ENCODE data around the gene TBX4. TPM values are rescaled to one million over a fixed set of nuclear protein-coding genes. Genes with fewer than 3 reads are reported as not detected.

Gene TBX4
- total and polyA plus RNA-seq, 2 of the 13 experiments (the other 11 are each of a cell fraction or from before 2014, with no cell fraction given), result 0.11 to 1.1 TPM

DNA sequence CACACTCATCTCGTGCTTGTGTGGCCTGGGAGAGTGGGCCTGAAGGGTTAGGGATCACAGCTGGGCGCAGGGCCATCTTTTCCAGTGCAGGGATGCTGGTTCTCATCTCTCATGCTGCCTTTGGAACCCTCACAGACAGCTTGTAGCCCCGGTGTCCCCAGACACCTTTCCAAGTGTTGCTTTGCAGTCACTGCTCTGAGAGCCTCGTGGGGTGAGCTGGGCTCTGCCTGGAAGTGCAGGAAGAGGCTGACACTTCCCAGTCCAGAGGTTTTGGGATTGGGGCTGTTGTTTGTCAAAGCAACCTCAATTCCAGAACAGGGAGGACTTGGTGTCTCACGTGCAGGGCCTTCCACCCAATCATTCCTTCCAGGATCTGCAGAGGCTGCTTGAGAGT lies 28.2 kb downstream of the TBX4 start:
- no peak overlapping the region for H2AFZ ChIP-seq (ENCODE audit: low read length)
- H3K4me2 ChIP-seq (ENCODE audit: low read depth, low read length), result no peak overlapping the region
- intact Hi-C loops (cut with micrococcal nuclease; ENCODE audit: unreplicated experiment) (no loop called here), in situ Hi-C loops (cut with HindIII; ENCODE audit: extremely low pct_ligation_motif_present, low pct_unique_long_range_greater_than_20kb) (no loop called here)
- no peaks in the 10 kb centered on the region for H3K36me3 ChIP-seq (replicated peaks in 1 of 2; ENCODE audit: control insufficient read depth in 1 of 2, insufficient read depth in 2 of 2, low read length in 2 of 2)
- no peaks in the 10 kb centered on the region for H3K9me3 ChIP-seq (ENCODE audit: low read length)
- H3K27me3 ChIP-seq (ENCODE audit: control insufficient read depth in 1 of 2, insufficient read depth in 2 of 2, low read length in 2 of 2), result no peaks in the 10 kb centered on the region
- CTCF ChIA-PET (ENCODE audit: low intra/inter-chr PET ratio, low total read pairs), result no interaction called here
- no peak overlapping the region for H3K9ac ChIP-seq (ENCODE audit: insufficient read depth, low read depth, low read length)
- 74% methylated on average over 5 of the region's 5 CpGs for WGBS (ENCODE audit: low lambda C conversion rate)
- no peak for FAIRE-seq
- no peak for ATAC-seq
- POLR2A ChIA-PET, result no interaction called here
- H4K20me1 ChIP-seq (ENCODE audit: insufficient read depth, low read length), result no peaks in the 10 kb centered on the region
- TF ChIP-seq ZKSCAN1 (IDR thresholded peaks at IDR 0.05; ENCODE audit: low read length) (no peak), ZNF644 (CRISPR knock-in tag; IDR thresholded peaks at IDR 0.05; ENCODE audit: low read depth) (no peak)
- BruUV-seq (replicated peaks), result no TSS peak
- H3K79me2 ChIP-seq (ENCODE audit: insufficient read depth, low read length), result no peaks in the 10 kb centered on the region
- H3K27ac ChIP-seq (ENCODE audit: extremely low read length, insufficient read depth, low read length), result no peak overlapping the region
- H3K4me3 ChIP-seq (replicated peaks in 1 of 3; ENCODE audit: insufficient read depth in 1 of 3, low read depth in 2 of 3, low read length in 3 of 3), result no peak overlapping the region
- H3K4me1 ChIP-seq (ENCODE audit: insufficient read depth, low read length), result peaks cover 12% of the 10 kb centered on the region
- DNase-seq (ENCODE audit: low spot score), result no peak

DNA sequence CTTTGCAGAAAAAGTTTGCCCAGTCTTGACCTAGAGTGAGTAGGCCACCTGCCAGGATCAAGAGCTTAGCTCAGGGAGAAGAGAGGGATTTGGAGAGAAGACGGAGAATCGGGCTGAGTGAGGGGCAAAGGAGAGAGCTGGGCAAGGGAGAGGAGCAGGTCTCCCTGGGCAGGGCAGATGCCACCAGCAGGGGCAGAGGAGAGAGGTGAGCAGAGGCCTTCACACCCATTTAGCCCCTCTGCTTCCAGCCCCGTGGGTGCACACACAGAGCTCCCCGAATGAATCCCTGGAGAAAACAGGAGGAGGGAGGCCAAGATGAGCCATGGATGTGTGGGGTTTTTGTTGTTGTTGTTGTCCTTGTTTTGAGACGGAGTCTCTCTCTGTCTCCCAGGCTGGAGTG lies 29.2 kb downstream of the TBX4 start:
- H3K27ac ChIP-seq (ENCODE audit: extremely low read length, insufficient read depth, low read length), result no peak overlapping the region
- no peaks in the 10 kb centered on the region for H3K36me3 ChIP-seq (replicated peaks in 1 of 2; ENCODE audit: control insufficient read depth in 1 of 2, insufficient read depth in 2 of 2, low read length in 2 of 2)
- no peaks in the 10 kb centered on the region for H4K20me1 ChIP-seq (ENCODE audit: insufficient read depth, low read length)
- intact Hi-C loops (cut with micrococcal nuclease; ENCODE audit: unreplicated experiment) (no loop called here), in situ Hi-C loops (cut with HindIII; ENCODE audit: extremely low pct_ligation_motif_present, low pct_unique_long_range_greater_than_20kb) (no loop called here)
- ATAC-seq (peak; percentile 37; the same call in 2 of the 3 replicates), DNase-seq (ENCODE audit: low spot score) (no peak), FAIRE-seq (no peak)
- H3K4me3 ChIP-seq (replicated peaks in 1 of 3; ENCODE audit: insufficient read depth in 1 of 3, low read depth in 2 of 3, low read length in 3 of 3), result no peak overlapping the region
- POLR2A ChIA-PET, result no interaction called here
- CTCF ChIA-PET (ENCODE audit: low intra/inter-chr PET ratio, low total read pairs), result no interaction called here
- no peaks in the 10 kb centered on the region for H3K27me3 ChIP-seq (ENCODE audit: control insufficient read depth in 1 of 2, insufficient read depth in 2 of 2, low read length in 2 of 2)
- H3K9ac ChIP-seq (ENCODE audit: insufficient read depth, low read depth, low read length), result no peak overlapping the region
- BruUV-seq (replicated peaks), result no TSS peak
- no peak overlapping the region for H2AFZ ChIP-seq (ENCODE audit: low read length)
- no peaks in the 10 kb centered on the region for H3K9me3 ChIP-seq (ENCODE audit: low read length)
- no peaks in the 10 kb centered on the region for H3K79me2 ChIP-seq (ENCODE audit: insufficient read depth, low read length)
- WGBS (ENCODE audit: low lambda C conversion rate), result 81% methylated on average over 5 of the region's 5 CpGs
- no peak overlapping the region for H3K4me2 ChIP-seq (ENCODE audit: low read depth, low read length)
- peaks cover 16% of the 10 kb centered on the region for H3K4me1 ChIP-seq (ENCODE audit: insufficient read depth, low read length)
- TF ChIP-seq FOXP1 (IDR thresholded peaks at IDR 0.05) (no peak), FOXP1 (CRISPR knock-in tag; IDR thresholded peaks at IDR 0.05) (no peak), POLR2G (IDR thresholded peaks at IDR 0.05; ENCODE audit: low read depth, low read length) (no peak), U2AF1 (optimal IDR thresholded peaks at IDR 0.05; ENCODE audit: low read depth, low read length) (no peak), NONO (IDR thresholded peaks at IDR 0.05) (no peak), NONO (CRISPR knock-in tag; conservative IDR thresholded peaks at IDR 0.05) (no peak), ZNF577 (CRISPR knock-in tag; IDR thresholded peaks at IDR 0.05; ENCODE audit: borderline replicate concordance, low read depth) (no peak), NAIF1 (CRISPR knock-in tag; IDR thresholded peaks at IDR 0.05; ENCODE audit: borderline replicate concordance) (no peak), SIX1 (CRISPR knock-in tag; IDR thresholded peaks at IDR 0.05; ENCODE audit: borderline replicate concordance) (no peak)
- TF ChIP-seq, protein P1, sequence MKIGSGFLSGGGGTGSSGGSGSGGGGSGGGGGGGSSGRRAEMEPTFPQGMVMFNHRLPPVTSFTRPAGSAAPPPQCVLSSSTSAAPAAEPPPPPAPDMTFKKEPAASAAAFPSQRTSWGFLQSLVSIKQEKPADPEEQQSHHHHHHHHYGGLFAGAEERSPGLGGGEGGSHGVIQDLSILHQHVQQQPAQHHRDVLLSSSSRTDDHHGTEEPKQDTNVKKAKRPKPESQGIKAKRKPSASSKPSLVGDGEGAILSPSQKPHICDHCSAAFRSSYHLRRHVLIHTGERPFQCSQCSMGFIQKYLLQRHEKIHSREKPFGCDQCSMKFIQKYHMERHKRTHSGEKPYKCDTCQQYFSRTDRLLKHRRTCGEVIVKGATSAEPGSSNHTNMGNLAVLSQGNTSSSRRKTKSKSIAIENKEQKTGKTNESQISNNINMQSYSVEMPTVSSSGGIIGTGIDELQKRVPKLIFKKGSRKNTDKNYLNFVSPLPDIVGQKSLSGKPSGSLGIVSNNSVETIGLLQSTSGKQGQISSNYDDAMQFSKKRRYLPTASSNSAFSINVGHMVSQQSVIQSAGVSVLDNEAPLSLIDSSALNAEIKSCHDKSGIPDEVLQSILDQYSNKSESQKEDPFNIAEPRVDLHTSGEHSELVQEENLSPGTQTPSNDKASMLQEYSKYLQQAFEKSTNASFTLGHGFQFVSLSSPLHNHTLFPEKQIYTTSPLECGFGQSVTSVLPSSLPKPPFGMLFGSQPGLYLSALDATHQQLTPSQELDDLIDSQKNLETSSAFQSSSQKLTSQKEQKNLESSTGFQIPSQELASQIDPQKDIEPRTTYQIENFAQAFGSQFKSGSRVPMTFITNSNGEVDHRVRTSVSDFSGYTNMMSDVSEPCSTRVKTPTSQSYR (CRISPR knock-in tag; IDR thresholded peaks at IDR 0.05; ENCODE audit: borderline replicate concordance), result no peak
- TF ChIP-seq, protein P2, sequence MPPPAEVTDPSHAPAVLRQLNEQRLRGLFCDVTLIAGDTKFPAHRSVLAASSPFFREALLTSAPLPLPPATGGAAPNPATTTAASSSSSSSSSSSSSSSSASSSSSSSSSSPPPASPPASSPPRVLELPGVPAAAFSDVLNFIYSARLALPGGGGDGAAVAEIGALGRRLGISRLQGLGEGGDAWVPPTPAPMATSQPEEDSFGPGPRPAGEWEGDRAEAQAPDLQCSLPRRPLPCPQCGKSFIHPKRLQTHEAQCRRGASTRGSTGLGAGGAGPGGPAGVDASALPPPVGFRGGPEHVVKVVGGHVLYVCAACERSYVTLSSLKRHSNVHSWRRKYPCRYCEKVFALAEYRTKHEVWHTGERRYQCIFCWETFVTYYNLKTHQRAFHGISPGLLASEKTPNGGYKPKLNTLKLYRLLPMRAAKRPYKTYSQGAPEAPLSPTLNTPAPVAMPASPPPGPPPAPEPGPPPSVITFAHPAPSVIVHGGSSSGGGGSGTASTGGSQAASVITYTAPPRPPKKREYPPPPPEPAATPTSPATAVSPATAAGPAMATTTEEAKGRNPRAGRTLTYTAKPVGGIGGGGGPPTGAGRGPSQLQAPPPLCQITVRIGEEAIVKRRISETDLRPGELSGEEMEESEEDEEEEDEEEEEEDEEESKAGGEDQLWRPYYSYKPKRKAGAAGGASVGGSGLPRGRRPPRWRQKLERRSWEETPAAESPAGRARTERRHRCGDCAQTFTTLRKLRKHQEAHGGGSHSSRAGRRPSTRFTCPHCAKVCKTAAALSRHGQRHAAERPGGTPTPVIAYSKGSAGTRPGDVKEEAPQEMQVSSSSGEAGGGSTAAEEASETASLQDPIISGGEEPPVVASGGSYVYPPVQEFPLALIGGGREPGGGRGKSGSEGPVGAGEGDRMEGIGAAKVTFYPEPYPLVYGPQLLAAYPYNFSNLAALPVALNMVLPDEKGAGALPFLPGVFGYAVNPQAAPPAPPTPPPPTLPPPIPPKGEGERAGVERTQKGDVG (CRISPR knock-in tag; IDR thresholded peaks at IDR 0.05; ENCODE audit: borderline replicate concordance), result no peak
- TF ChIP-seq, protein P3, sequence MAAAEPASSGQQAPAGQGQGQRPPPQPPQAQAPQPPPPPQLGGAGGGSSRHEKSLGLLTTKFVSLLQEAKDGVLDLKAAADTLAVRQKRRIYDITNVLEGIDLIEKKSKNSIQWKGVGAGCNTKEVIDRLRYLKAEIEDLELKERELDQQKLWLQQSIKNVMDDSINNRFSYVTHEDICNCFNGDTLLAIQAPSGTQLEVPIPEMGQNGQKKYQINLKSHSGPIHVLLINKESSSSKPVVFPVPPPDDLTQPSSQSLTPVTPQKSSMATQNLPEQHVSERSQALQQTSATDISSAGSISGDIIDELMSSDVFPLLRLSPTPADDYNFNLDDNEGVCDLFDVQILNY (CRISPR knock-in tag; conservative IDR thresholded peaks at IDR 0.05), result no peak

Measured in HepG2 (cell line).